Chondrocyte (in vitro differentiated cells): Measurements from ENCODE around the gene TMEM263. TPM values are rescaled to one million over a fixed set of nuclear protein-coding genes. Genes with fewer than 3 reads are reported as not detected.
A peak's percentile ranks its signal among the peaks of the same experiment; 100 is the strongest.

ENCODE experiments used
- DNase-seq: peaks from one replicate; pipeline ENCODE4 v3.0.0; 2021; ENCODE audit warnings: mixed read lengths, low spot score
- H3K27ac Mint-ChIP-seq: one replicate; pipeline ENCODE4 v1.8.0; 2021; ENCODE audit warnings: mild to moderate bottlenecking, moderate library complexity, mixed read lengths; ENCODE audit not compliant: unreplicated experiment
- H3K27me3 Mint-ChIP-seq: 2 replicates; pipeline ENCODE4 v1.8.0; 2021; ENCODE audit warnings: low read depth, mixed read lengths
- H3K36me3 Mint-ChIP-seq: 2 replicates; pipeline ENCODE4 v1.8.0; 2021; ENCODE audit warnings: low read depth, mixed read lengths
- H3K4me1 Mint-ChIP-seq: 2 replicates; pipeline ENCODE4 v1.8.0; 2021; ENCODE audit warnings: low read depth, mild to moderate bottlenecking, mixed read lengths
- H3K4me3 Mint-ChIP-seq: one replicate; pipeline ENCODE4 v1.8.0; 2021; ENCODE audit warnings: mild to moderate bottlenecking, moderate library complexity, mixed read lengths; ENCODE audit not compliant: unreplicated experiment
- H3K9me3 Mint-ChIP-seq: 2 replicates; pipeline ENCODE4 v1.8.0; 2021; ENCODE audit warnings: low read depth, mixed read lengths
- total RNA-seq: library from RNA; stranded (reverse); gene quantifications from 3 replicates; pipeline ENCODE4 v1.2.1, GENCODE V29; 2021
- TF ChIP-seq, protein P1 (sequence below): fragments of 200-600 bp; sonication (generic); IDR thresholded peaks from 2 replicates; pipeline ENCODE4 v1.5.0; 2021; ENCODE audit warnings: antibody characterized with exemption, mild to moderate bottlenecking, moderate library complexity

Gene TMEM263
- total RNA-seq, 1 donor from 2014 or later = 135 TPM

DNA sequence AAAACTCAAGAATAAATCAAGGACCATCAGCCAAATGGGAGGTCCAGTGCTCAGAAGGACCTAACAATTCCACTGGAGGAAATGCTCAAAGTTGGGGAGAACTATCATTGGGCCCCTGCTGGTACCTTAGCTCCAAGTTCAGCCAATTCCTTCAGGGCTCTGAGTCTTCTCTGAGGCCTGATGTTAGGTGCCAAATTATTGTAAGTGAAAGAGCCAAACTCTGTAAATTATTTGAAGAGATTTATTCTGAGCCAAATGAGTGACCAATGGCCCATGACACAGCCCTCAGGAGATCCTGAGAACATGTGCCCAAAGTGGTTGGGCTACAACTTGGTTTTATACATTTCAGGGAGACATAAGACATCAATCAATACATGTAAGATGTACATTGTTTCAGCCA, 8.2 kb upstream of the TMEM263 start:
- Mint-ChIP-seq H3K36me3 (no peaks in the 10 kb centered on the region), H3K4me1 (no peaks in the 10 kb centered on the region), H3K4me3 (no peak overlapping the region), H3K27ac (no peak overlapping the region), H3K27me3 (no peaks in the 10 kb centered on the region), H3K9me3 (peaks cover 7% of the 10 kb centered on the region)
- no peak for DNase-seq
- TF ChIP-seq, protein P1, sequence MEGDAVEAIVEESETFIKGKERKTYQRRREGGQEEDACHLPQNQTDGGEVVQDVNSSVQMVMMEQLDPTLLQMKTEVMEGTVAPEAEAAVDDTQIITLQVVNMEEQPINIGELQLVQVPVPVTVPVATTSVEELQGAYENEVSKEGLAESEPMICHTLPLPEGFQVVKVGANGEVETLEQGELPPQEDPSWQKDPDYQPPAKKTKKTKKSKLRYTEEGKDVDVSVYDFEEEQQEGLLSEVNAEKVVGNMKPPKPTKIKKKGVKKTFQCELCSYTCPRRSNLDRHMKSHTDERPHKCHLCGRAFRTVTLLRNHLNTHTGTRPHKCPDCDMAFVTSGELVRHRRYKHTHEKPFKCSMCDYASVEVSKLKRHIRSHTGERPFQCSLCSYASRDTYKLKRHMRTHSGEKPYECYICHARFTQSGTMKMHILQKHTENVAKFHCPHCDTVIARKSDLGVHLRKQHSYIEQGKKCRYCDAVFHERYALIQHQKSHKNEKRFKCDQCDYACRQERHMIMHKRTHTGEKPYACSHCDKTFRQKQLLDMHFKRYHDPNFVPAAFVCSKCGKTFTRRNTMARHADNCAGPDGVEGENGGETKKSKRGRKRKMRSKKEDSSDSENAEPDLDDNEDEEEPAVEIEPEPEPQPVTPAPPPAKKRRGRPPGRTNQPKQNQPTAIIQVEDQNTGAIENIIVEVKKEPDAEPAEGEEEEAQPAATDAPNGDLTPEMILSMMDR = no peak

DNA sequence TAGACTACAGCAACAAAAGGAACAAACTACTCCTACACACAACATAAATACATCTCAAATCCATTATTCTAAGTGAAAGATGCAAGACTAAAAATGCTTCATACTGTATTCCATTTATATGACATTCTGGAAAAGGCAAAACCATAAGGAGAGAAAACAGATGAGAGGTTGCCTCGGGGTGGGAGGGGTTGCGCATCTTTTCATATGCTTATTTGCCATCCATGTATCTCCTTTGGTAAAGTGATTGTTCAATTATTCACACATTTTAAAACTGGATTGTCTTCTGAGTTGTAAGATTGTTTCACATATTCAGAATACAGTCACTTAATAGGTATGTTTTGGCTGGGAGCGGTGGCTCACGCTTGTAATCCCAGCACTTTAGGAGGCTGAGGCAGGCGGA, 5.1 kb upstream of the TMEM263 start:
- no peak for DNase-seq
- no peak overlapping the region for H3K4me3 Mint-ChIP-seq
- peaks cover 4% of the 10 kb centered on the region for H3K9me3 Mint-ChIP-seq
- TF ChIP-seq, protein P1 = no peak
- H3K27me3 Mint-ChIP-seq = no peaks in the 10 kb centered on the region
- H3K27ac Mint-ChIP-seq = no peak overlapping the region
- H3K4me1 Mint-ChIP-seq = peaks cover 13% of the 10 kb centered on the region
- H3K36me3 Mint-ChIP-seq = no peaks in the 10 kb centered on the region

DNA sequence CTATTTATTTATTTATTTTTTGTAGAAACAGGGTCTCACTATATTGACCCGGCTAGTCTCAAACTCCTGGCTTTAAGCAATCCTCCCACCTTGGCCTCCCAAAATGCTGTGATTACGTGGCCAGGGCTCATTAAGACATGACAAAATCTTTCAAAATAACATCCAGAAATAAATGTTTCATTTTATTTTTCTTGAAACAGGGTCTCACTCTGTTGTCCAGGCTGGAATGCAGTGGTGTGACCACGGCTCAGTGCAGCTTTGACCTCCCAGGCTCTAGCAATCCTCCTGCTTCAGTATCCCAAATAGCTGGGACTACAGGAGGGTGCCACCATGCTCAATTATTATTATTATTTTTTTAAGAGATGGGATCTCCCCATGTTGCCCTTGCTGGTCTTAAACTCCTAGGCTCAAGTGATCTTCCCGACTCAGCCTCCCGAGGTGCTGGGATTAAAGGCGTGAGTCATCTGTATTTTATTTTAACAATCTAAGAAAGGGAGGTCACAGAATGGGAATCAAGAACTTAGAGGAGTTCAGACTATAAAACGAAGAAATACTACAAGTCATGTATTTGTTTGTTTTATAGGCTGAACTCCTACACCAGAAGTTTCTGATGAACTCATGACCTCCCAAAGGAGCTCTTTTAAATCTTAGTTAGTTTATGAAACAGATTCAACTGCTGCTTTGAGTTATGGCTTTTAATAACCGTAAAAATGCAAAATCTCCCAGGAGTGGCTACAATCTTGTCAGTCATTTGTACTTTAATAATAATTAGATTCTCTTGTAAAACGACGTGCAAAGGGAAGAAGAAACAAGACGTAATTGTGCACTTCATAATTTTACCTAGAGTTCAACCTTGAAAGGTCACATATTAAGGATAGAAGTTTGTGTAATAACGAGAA, 2.1 kb upstream of the TMEM263 start:
- Mint-ChIP-seq H3K9me3 (peaks cover 4% of the 10 kb centered on the region), H3K4me3 (no peak overlapping the region), H3K27ac (no peak overlapping the region), H3K36me3 (peaks cover 2% of the 10 kb centered on the region), H3K4me1 (peaks cover 23% of the 10 kb centered on the region), H3K27me3 (no peaks in the 10 kb centered on the region)
- no peak for DNase-seq
- TF ChIP-seq, protein P1 = no peak

DNA sequence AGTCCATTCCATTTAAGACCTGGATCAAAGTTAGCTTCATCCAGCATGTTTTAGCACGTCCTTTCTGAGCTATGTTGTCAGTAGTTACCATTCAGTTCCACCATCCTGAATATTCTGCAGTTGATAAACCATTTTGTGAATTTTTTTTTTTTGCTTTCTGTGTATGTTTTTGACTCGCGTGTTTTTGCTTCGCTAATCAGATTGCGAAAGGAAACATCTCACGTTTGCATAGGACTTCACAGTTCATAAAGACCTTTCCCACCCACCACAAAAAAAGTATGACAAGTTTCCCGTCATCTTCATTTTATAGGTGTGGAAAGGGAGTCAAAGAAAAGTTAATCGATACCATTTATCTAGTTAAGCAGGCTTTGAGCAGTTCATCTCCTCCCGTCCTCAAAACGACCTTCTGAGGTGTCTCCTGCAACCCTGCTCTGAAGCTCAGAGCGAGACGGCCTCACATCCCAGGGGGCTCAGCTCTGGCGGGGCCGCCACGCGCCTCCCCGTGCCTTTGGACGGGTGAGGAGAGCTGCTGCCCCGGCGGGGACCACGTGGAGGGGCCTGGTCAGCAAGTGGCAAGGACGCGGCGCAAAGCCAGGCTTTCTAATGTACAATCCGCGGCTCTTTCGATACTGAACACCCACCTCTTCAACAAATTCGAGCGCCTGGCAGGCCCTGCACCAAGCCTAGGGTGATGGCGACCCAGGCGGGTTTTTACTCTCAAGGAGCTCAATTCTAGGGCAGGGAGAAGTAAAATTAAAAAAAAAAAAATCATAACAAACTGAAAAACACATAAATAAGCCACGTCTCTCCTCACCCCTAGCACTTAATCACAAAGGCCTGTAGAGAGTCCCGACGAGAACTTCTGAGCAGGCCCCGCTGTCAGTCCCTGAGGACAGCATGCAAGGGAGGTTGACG, 988 bp upstream of the TMEM263 start:
- no peak for DNase-seq
- peaks cover 33% of the 10 kb centered on the region for H3K4me1 Mint-ChIP-seq
- peak overlapping the region; percentile 99 for H3K27ac Mint-ChIP-seq
- TF ChIP-seq, protein P1 = no peak
- peak overlapping the region; percentile 99 for H3K4me3 Mint-ChIP-seq
- no peaks in the 10 kb centered on the region for H3K27me3 Mint-ChIP-seq
- H3K36me3 Mint-ChIP-seq = peaks cover 2% of the 10 kb centered on the region
- no peaks in the 10 kb centered on the region for H3K9me3 Mint-ChIP-seq

DNA sequence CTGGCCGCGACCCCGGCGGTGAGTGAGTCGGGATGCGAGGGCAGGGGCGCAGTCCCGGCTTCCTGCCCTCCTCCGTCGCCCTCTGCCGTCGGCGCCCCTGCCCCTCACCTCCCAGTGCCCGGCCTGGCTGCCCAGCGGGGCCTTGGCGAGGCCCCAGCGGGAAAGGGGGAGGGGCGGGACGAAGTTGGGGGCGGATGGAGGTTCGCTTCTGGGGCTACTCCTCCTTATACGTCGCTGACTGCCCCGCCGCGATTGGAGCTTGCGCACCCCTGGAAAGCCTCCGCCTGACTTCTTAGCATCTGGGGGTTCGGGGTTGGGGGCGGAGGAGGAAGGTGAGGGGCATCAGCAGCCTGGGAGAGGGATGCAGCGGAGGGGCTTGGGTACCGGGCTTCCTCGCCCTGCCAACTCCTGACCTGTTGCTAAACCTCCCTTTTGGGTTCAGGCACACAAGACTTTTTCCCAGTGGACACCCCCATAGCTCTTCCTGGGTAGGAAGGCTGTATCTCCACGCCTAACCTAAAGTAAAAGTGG, 406 bp downstream of the TMEM263 start:
- DNase-seq = no peak
- Mint-ChIP-seq H3K36me3 (peaks cover 8% of the 10 kb centered on the region), H3K4me1 (peaks cover 42% of the 10 kb centered on the region), H3K9me3 (no peaks in the 10 kb centered on the region), H3K4me3 (peak overlapping the region; percentile 99), H3K27me3 (no peaks in the 10 kb centered on the region), H3K27ac (peak overlapping the region; percentile 100)
- TF ChIP-seq, protein P1 = peak; percentile 48
